Spleen (tissue), 11 donors: ENCODE data around the gene CA5A. TPM values are rescaled to one million over a fixed set of nuclear protein-coding genes. Genes with fewer than 3 reads are reported as not detected.

Experiments
- DNase-seq: peaks from one replicate; pipeline ENCODE4 v3.0.0-alpha.2; 2020
- H3K27ac ChIP-seq, 8 donors: fragments of 200-600 bp; sonication (generic) in 7 of 8; 1 replicate in 4 of 8; 2 replicates in 4 of 8; pipeline versions ENCODE4 v1.5.0 to v1.8.0; 2016 to 2021; ENCODE audit warnings: inconsistent platforms in 4 of 8, mild to moderate bottlenecking in 4 of 8, moderate library complexity in 1 of 8
- H3K27me3 ChIP-seq, 7 donors: fragments of 200-600 bp; sonication (generic) in 6 of 7; replicated peaks in 1 of 7; 1 replicate in 4 of 7; 2 replicates in 3 of 7; pipeline versions ENCODE4 v1.5.0 to v1.8.0; 2016 to 2021; ENCODE audit warnings: inconsistent platforms in 3 of 7, mild to moderate bottlenecking in 1 of 7
- H3K36me3 ChIP-seq, 6 donors: fragments of 200-600 bp; sonication (generic) in 5 of 6; 1 replicate in 4 of 6; 2 replicates in 2 of 6; pipeline versions ENCODE4 v1.5.0 to v1.8.0; 2016 to 2021; ENCODE audit warnings: inconsistent platforms in 2 of 6
- H3K4me1 ChIP-seq, 6 donors: fragments of 200-600 bp; sonication (generic) in 5 of 6; 1 replicate in 3 of 6; 2 replicates in 3 of 6; pipeline versions ENCODE4 v1.5.0 to v1.8.0; 2016 to 2021; ENCODE audit warnings: inconsistent platforms in 3 of 6
- H3K4me3 ChIP-seq, 8 donors: fragments of 200-600 bp; sonication (generic) in 7 of 8; 1 replicate in 4 of 8; 2 replicates in 4 of 8; pipeline versions ENCODE4 v1.5.0 to v1.8.0; 2016 to 2021; ENCODE audit warnings: inconsistent platforms in 4 of 8, mild to moderate bottlenecking in 4 of 8, moderate library complexity in 2 of 8
- H3K9me3 ChIP-seq, 8 donors: fragments of 200-600 bp; sonication (generic) in 7 of 8; 1 replicate in 4 of 8; 2 replicates in 4 of 8; pipeline versions ENCODE4 v1.5.0 to v1.8.0; 2016 to 2021; ENCODE audit warnings: inconsistent platforms in 4 of 8
- POLR2A ChIP-seq, 3 donors: fragments of 450-650 bp; IDR thresholded peaks; one replicate each; pipeline ENCODE4 v1.5.1; 2017; ENCODE audit warnings: antibody characterized with exemption in 3 of 3, mild to moderate bottlenecking in 1 of 3
- POLR2AphosphoS5 ChIP-seq, 3 donors: sonication (generic); formaldehyde crosslinking; IDR thresholded peaks; one replicate each; pipeline ENCODE4 v1.5.1; 2017; ENCODE audit warnings: antibody characterized with exemption in 3 of 3
- WGBS, 5 donors: extraction: QIAGEN DNeasy Blood & Tissue Kit in 3 of 5; methylation state at CpG; one replicate each; pipeline versions ENCODE4 v1.1.5 to v1.1.7; 2013 to 2018; 5-methylcytosine and 5-hydroxymethylcytosine counted together
- intact Hi-C: fragments of 100-400 bp; cut with DNase I; formaldehyde crosslinking; loops from one replicate; pipeline ENCODE4 v1.15.0; 2023; ENCODE audit warnings: low total_unique reads
- polyA plus RNA-seq, 3 donors: library from polyadenylated mRNA; stranded (reverse); fragments of 200-250 nt; gene quantifications; one replicate each; pipeline ENCODE4 v1.2.1, GENCODE V29; 2013
- total RNA-seq, 7 donors: library from RNA; depleted of rRNA in 3 of 7; stranded (reverse); fragments of >200 nt in 3 of 7; fragmentation: NEBNext Ultra II Directional in 4 of 7; extraction: Animal tissue kit (Norgen Biotek cat#: 25700) in 4 of 7; gene quantifications; one replicate each; pipeline versions ENCODE4 v1.1.0 to v1.2.1, GENCODE V29; 2016 to 2021
- TF ChIP-seq, protein P1 (sequence below), 11 experiments: fragments of 200-600 bp in 7 of 11; fragments of 450-650 bp in 4 of 11; sonication (generic) in 4 of 11; IDR thresholded peaks in 8 of 11; conservative IDR thresholded peaks in 3 of 11; 1 replicate in 7 of 11; 2 replicates in 4 of 11; pipeline versions ENCODE4 v1.4.0 to v1.8.0; 2016 to 2021; ENCODE audit warnings: antibody characterized with exemption in 11 of 11, inconsistent platforms in 4 of 11, mild to moderate bottlenecking in 1 of 11
- donor health status: healthy with polysubstance abuse.
- donor health status: DM: no; HTN: no; CAD: no; lungs with moderate emphysema.
- donor health status: DM: no; HTN: no; CAD: no.
- donor health status: Bipolar disorder and iron deficiency.
- donor health status: healthy.
- donor health status: DM: no; HTN: no; CAD: no.
- donor health status: DM: yes; HTN: yes; CAD: no.

Gene CA5A
- total and polyA plus RNA-seq, 10 donors = not detected

DNA sequence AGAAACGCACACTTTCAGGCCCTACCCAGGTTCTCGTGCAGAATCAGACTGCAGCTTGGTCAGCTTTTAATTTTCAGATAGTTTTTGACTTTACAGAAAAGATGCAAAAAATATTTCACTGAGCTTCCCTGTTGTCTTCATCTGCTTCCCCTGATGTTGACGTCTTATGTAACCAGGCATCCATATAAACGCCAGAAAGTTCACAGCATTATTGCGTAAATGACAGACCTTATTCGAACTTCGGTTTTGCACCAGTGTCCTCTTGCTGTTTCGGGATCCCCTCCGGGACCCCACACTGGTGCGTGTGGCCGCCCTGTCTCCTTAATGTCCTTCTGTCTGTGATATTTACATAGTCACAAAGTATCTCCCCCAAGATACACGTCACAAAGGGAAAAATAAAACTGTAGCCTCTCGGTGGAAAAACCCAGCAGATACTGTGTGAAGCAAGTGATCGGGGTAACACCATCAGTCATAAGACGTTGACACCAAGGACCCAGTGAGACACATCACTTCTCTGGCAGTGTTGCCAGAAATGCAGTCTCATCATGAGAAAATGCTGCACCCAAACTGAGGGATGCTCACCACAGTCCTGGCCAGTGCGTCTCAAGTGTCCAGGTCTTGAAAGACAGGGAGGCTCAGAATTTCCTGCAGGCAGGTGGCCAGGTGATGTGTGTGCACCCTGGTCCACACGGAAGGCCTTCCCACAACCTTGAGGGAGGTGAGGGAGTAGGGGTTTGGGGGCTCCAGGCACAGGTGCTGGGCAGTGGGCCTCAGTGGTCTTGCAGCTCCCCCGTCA is 19.2 kb upstream of the CA5A start:
- DNase-seq = no peak
- peaks cover 55 to 89% (median 78%) of the 10 kb centered on the region in 6 donors for H3K4me1 ChIP-seq
- H3K4me3 ChIP-seq = peak overlapping the region in 1 of 8 donors; percentile 59
- 64 to 80% (median 68%) methylated on average over 17 to 18 of the region's 18 CpGs for WGBS, 5 donors
- intact Hi-C loops = no loop called here
- TF ChIP-seq POLR2A (IDR thresholded peaks at IDR 0.05) = no peak
- TF ChIP-seq, protein P1, sequence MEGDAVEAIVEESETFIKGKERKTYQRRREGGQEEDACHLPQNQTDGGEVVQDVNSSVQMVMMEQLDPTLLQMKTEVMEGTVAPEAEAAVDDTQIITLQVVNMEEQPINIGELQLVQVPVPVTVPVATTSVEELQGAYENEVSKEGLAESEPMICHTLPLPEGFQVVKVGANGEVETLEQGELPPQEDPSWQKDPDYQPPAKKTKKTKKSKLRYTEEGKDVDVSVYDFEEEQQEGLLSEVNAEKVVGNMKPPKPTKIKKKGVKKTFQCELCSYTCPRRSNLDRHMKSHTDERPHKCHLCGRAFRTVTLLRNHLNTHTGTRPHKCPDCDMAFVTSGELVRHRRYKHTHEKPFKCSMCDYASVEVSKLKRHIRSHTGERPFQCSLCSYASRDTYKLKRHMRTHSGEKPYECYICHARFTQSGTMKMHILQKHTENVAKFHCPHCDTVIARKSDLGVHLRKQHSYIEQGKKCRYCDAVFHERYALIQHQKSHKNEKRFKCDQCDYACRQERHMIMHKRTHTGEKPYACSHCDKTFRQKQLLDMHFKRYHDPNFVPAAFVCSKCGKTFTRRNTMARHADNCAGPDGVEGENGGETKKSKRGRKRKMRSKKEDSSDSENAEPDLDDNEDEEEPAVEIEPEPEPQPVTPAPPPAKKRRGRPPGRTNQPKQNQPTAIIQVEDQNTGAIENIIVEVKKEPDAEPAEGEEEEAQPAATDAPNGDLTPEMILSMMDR (IDR thresholded peaks at IDR 0.05 in 8 of 11, conservative IDR thresholded peaks at IDR 0.05 in 3 of 11) = no peak
- no peak for TF ChIP-seq POLR2AphosphoS5 (IDR thresholded peaks at IDR 0.05)
- peaks cover 0 to 44% (median 3%) of the 10 kb centered on the region in 6 donors for H3K36me3 ChIP-seq
- no peaks in the 10 kb centered on the region for H3K27me3 ChIP-seq
- H3K9me3 ChIP-seq = no peaks in the 10 kb centered on the region
- H3K27ac ChIP-seq = peak overlapping the region; percentile 76 to 98 (median 96)

DNA sequence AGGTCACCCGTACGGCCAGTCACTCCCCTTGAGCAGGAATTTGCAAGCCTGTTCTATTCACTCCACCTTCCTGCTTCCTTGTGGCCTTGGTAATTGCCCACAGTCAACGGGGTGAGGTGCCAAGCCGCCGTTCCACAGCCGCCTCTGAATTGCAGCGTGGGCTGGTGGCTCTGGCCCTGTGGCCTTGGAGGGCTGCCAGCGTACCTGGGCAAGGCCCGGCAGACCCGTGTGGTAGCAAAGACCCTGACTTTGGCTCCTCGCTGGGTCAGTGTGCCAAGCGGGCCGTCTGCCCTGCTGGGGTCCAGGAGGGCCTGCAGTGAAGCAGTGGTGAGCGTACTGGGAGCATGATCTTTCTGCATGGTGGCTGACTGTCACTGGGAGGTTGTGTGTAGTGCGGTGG is 18.5 kb upstream of the CA5A start:
- Histone ChIP-seq H3K9me3 (no peaks in the 10 kb centered on the region), H3K36me3 (peaks cover 0 to 44% (median 3%) of the 10 kb centered on the region in 6 donors), H3K4me1 (peaks cover 55 to 90% (median 77%) of the 10 kb centered on the region in 6 donors), H3K4me3 (peak overlapping the region in 1 of 8 donors; percentile 59), H3K27ac (peak overlapping the region; percentile 72 to 98 (median 96)), H3K27me3 (no peaks in the 10 kb centered on the region)
- DNase-seq = no peak
- TF ChIP-seq POLR2AphosphoS5 (IDR thresholded peaks at IDR 0.05) = peak in 2 of 3 donors; percentile 54 to 59
- TF ChIP-seq, protein P1 (IDR thresholded peaks at IDR 0.05 in 8 of 11, conservative IDR thresholded peaks at IDR 0.05 in 3 of 11) = no peak
- WGBS, 5 donors = 36 to 64% (median 54%) methylated on average over 13 to 15 of the region's 15 CpGs
- intact Hi-C loops = no loop called here

DNA sequence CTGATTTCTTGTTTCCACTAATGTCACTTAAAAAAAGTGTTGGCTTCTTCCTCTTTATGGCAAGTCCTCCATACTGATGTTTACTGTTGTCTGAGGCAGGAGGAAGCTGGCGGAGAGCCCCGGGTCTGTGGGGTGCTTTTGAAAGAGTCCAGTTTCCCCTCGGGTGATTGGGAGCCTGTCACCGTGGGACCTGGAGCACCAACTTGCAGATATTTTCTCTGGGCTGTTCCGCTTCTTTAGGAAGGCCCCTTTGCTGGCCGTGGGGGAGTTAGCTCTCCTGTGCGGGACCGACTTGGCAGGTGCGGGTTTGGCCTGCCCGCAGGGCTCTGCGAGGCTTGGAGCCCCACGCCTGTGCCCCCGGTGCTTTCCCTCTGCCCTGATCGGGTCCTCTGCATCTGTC is 18.0 kb upstream of the CA5A start:
- Histone ChIP-seq H3K27me3 (no peaks in the 10 kb centered on the region), H3K4me3 (peak overlapping the region in 1 of 8 donors; percentile 59), H3K4me1 (peaks cover 55 to 88% (median 74%) of the 10 kb centered on the region in 6 donors), H3K27ac (peak overlapping the region; percentile 72 to 98 (median 96)), H3K36me3 (peaks cover 0 to 44% (median 3%) of the 10 kb centered on the region in 6 donors), H3K9me3 (no peaks in the 10 kb centered on the region)
- peak; percentile 86 for DNase-seq
- intact Hi-C loops = no loop called here
- WGBS, 5 donors = 30 to 61% (median 44%) methylated on average over 10 to 14 of the region's 14 CpGs
- TF ChIP-seq, protein P1 (IDR thresholded peaks at IDR 0.05 in 8 of 11, conservative IDR thresholded peaks at IDR 0.05 in 3 of 11) = no peak
- no peak for TF ChIP-seq POLR2AphosphoS5 (IDR thresholded peaks at IDR 0.05)
- no peak for TF ChIP-seq POLR2A (IDR thresholded peaks at IDR 0.05)
